A549 (cell line): ENCODE measurements around the gene AVPI1. TPM values are rescaled to one million over a fixed set of nuclear protein-coding genes. Genes with fewer than 3 reads are reported as not detected.

ENCODE experiments used
- ATAC-seq, 2 experiments: fragments of 200-7000 bp in 1 of 2; fragments of >200 bp in 1 of 2; cut with Nextera tagmentation in 1 of 2; cut with Tn5 transposase in 1 of 2; 3 replicates each; pipeline versions ENCODE4 v1.8.0 to v1.9.1; 2018 to 2020; ENCODE audit warnings: mild to moderate bottlenecking in 1 of 2, moderate library complexity in 1 of 2
- CTCF ChIA-PET: fragments of 300-600 bp; sonication (Branson Sonifier 250); formaldehyde crosslinking; extraction: SDS; loops from one replicate; lab custom pipeline; 2021; ENCODE audit warnings: antibody characterized with exemption, inconsistent platforms; lab: Yijun Ruan, JAX
- POLR2A ChIA-PET: fragments of 350-600 bp; formaldehyde crosslinking; extraction: SDS; loops from one replicate; lab custom pipeline; 2021; ENCODE audit warnings: antibody characterized with exemption, inconsistent platforms; lab: Yijun Ruan, JAX
- DNase-seq, 2 experiments: peaks; one replicate each; pipeline versions ENCODE4 v3.0.0 to v3.0.0-alpha.2; 2011 to 2016; ENCODE audit warnings: low read depth in 1 of 2, low spot score in 1 of 2
- FAIRE-seq: peaks from 2 replicates; lab custom pipeline; 2011; peaks lifted over from hg19 to GRCh38; lab: Jason Lieb, UNC
- H3K27ac ChIP-seq, 2 experiments: fragments of >200 bp; sonication (Bioruptor Twin); formaldehyde crosslinking; 3 replicates each; pipeline ENCODE4 v1.5.1; 2016 to 2017
- H3K4me1 ChIP-seq: fragments of >200 bp; sonication (Bioruptor Twin); formaldehyde crosslinking; 3 replicates; pipeline ENCODE4 v1.6.1; 2016
- H3K4me2 ChIP-seq: fragments of >200 bp; sonication (Bioruptor Twin); formaldehyde crosslinking; 3 replicates; pipeline ENCODE4 v1.6.1; 2016
- H3K4me3 ChIP-seq: fragments of >200 bp; sonication (Bioruptor Twin); formaldehyde crosslinking; 3 replicates; pipeline ENCODE4 v1.5.1; 2016
- H3K9me3 ChIP-seq: fragments of >200 bp; sonication (Bioruptor Twin); formaldehyde crosslinking; 3 replicates; pipeline ENCODE4 v1.6.1; 2016
- CBX2 ChIP-seq: fragments of 200-600 bp; sonication (generic); IDR thresholded peaks from 2 replicates; pipeline ENCODE4 v1.6.1; 2016; ENCODE audit warnings: low read depth, mild to moderate bottlenecking, borderline replicate concordance
- EHMT2 ChIP-seq: fragments of 200-600 bp; sonication (generic); IDR thresholded peaks from 2 replicates; pipeline ENCODE4 v1.6.1; 2016; ENCODE audit warnings: antibody characterized with exemption, low read depth, mild to moderate bottlenecking, moderate library complexity
- ESRRA ChIP-seq: fragments of 150-350 bp; IDR thresholded peaks from 2 replicates; pipeline ENCODE4 v1.6.1; 2014; ENCODE audit warnings: mild to moderate bottlenecking, low read length, borderline replicate concordance
- JUN ChIP-seq, 2 experiments: fragments of >200 bp; sonication (Bioruptor Twin); formaldehyde crosslinking; IDR thresholded peaks; 2 replicates in 1 of 2; 3 replicates in 1 of 2; pipeline ENCODE4 v1.6.1; 2016 to 2017
- PBX3 ChIP-seq: IDR thresholded peaks from 2 replicates; pipeline ENCODE4 v1.6.1; 2012
- PHF8 ChIP-seq: fragments of 200-600 bp; sonication (generic); IDR thresholded peaks from 2 replicates; pipeline ENCODE4 v1.6.1; 2016; ENCODE audit warnings: low read depth, mild to moderate bottlenecking, antibody characterized with exemption, moderate library complexity, borderline replicate concordance
- POLR2AphosphoS2 ChIP-seq: conservative IDR thresholded peaks from 2 replicates; pipeline ENCODE4 v1.6.1; 2012; ENCODE audit warnings: low read length, improper control_type of control experiment, inconsistent platforms
- RFX5 ChIP-seq: fragments of 450-650 bp; IDR thresholded peaks from 2 replicates; pipeline ENCODE4 v1.7.1; 2014; ENCODE audit warnings: antibody characterized with exemption, mild to moderate bottlenecking, moderate library complexity
- WGBS: methylation state at CpG from one replicate; pipeline ENCODE4 v1.1.6; 2017; ENCODE audit errors: missing lambda C conversion rate; 5-methylcytosine and 5-hydroxymethylcytosine counted together
- polyA plus RNA-seq, 4 experiments: library from polyadenylated mRNA; depleted of rRNA in 3 of 4; stranded (reverse); fragments of >200 nt; fragmentation: RNase III in 1 of 4; extraction: RNeasy Plus Mini Kit Qiagen cat#74134 plus additional on column Dnase treatment in 1 of 4; gene quantifications; 2 replicates in 3 of 4; 3 replicates in 1 of 4; pipeline ENCODE4 v1.2.3, GENCODE V29; 2011 to 2017

AVPI1 gene
- polyA plus RNA-seq, 2 of the 4 experiments (the other 2 are of a cell fraction): 48.7 to 70.3 TPM

- POLR2A ChIA-PET: no interaction called here
Measured at GRCh38 chr10:97628228-97628627, 58.8 kb downstream of the AVPI1 start.

GRCh38 chr10:97627731-97628130 is 59.3 kb downstream of the AVPI1 start:
- Histone ChIP-seq H3K4me3 (no peak overlapping the region), H3K4me1 (peaks cover 7% of the 10 kb centered on the region; the same call in 2 of the 3 replicates), H3K9me3 (no peaks in the 10 kb centered on the region), H3K4me2 (no peak overlapping the region), H3K27ac (no peak overlapping the region)
- ChIA-PET POLR2A (no interaction called here), CTCF (interaction anchor here (0.7 to 10.7 kb wide), 8 partner anchors 10 to 86 kb away, joined by 3 to 97 read pairs (median 4); partner anchors contain the start of gene ANKRD2)
- no peak for TF ChIP-seq JUN (IDR thresholded peaks at IDR 0.05)
- TF ChIP-seq POLR2AphosphoS2: no peak
- TF ChIP-seq RFX5: no peak
- no peak for TF ChIP-seq CBX2
- no peak for TF ChIP-seq PHF8
- TF ChIP-seq EHMT2: no peak
- FAIRE-seq: no peak
- no peak for ATAC-seq
- no peak for DNase-seq
- WGBS: 82% methylated on average over 4 of the region's 4 CpGs

More at GRCh38 chr10:97628228-97628627, 58.8 kb downstream of the AVPI1 start:
- TF ChIP-seq POLR2AphosphoS2: no peak
- TF ChIP-seq ESRRA: no peak
- no peak for TF ChIP-seq PBX3
- H3K4me1 ChIP-seq: peaks cover 7% of the 10 kb centered on the region; the same call in 2 of the 3 replicates
- no peak overlapping the region for H3K4me3 ChIP-seq
- no peak overlapping the region for H3K27ac ChIP-seq
- no peak overlapping the region for H3K4me2 ChIP-seq
- FAIRE-seq (no peak), DNase-seq (no peak), ATAC-seq (no peak)
- no peaks in the 10 kb centered on the region for H3K9me3 ChIP-seq
- 81% methylated on average over 3 of the region's 3 CpGs for WGBS
- CTCF ChIA-PET: interaction anchor here (0.8 to 10.7 kb wide), 7 partner anchors 10 to 164 kb away, joined by 3 to 97 read pairs (median 4); partner anchors contain the start of gene ANKRD2

Other genes starting within 250 kb of the AVPI1 start
- 64.0 and 71.7 TPM in 2 replicates for gene EXOSC1, start 241.2 kb downstream of the AVPI1 start, polyA plus RNA-seq (2011; rRNA removed)
- gene EXOSC1, start 241.2 kb downstream of the AVPI1 start, polyA plus RNA-seq (2017; fragmentation: RNase III; extraction: RNeasy Plus Mini Kit Qiagen cat#74134 plus additional on column Dnase treatment): 54.0 to 54.8 TPM (median 54.8 TPM) in 3 replicates
- gene ZDHHC16, start 241.1 kb downstream of the AVPI1 start, polyA plus RNA-seq (2011; rRNA removed): 57.0 and 71.6 TPM in 2 replicates
- gene ZDHHC16, start 241.1 kb downstream of the AVPI1 start, polyA plus RNA-seq (2017; fragmentation: RNase III; extraction: RNeasy Plus Mini Kit Qiagen cat#74134 plus additional on column Dnase treatment): 47.7 to 53.0 TPM (median 51.0 TPM) in 3 replicates
- 65.6 and 83.4 TPM in 2 replicates for gene MMS19, start 188.8 kb downstream of the AVPI1 start, polyA plus RNA-seq (2011; rRNA removed)
- gene MMS19, start 188.8 kb downstream of the AVPI1 start, polyA plus RNA-seq (2017; fragmentation: RNase III; extraction: RNeasy Plus Mini Kit Qiagen cat#74134 plus additional on column Dnase treatment): 56.3 to 60.6 TPM (median 60.4 TPM) in 3 replicates
- gene UBTD1, start 188.3 kb downstream of the AVPI1 start, polyA plus RNA-seq (2011; rRNA removed): 4.8 and 5.9 TPM in 2 replicates
- gene UBTD1, start 188.3 kb downstream of the AVPI1 start, polyA plus RNA-seq (2017; fragmentation: RNase III; extraction: RNeasy Plus Mini Kit Qiagen cat#74134 plus additional on column Dnase treatment): 9.1 to 11.6 TPM (median 10.4 TPM) in 3 replicates
- gene ANKRD2, start 114.5 kb downstream of the AVPI1 start, polyA plus RNA-seq (2011; rRNA removed): 0.90 and 1.5 TPM in 2 replicates
- gene ANKRD2, start 114.5 kb downstream of the AVPI1 start, polyA plus RNA-seq (2017; fragmentation: RNase III; extraction: RNeasy Plus Mini Kit Qiagen cat#74134 plus additional on column Dnase treatment): 4.7 to 8.4 TPM (median 5.8 TPM) in 3 replicates
- 2.0 TPM in 2 replicates for gene HOGA1, start 102.9 kb downstream of the AVPI1 start, polyA plus RNA-seq (2011; rRNA removed)
- 3.1 to 3.5 TPM (median 3.1 TPM) in 3 replicates for gene HOGA1, start 102.9 kb downstream of the AVPI1 start, polyA plus RNA-seq (2017; fragmentation: RNase III; extraction: RNeasy Plus Mini Kit Qiagen cat#74134 plus additional on column Dnase treatment)
- 0.12 TPM in 1 of 2 replicates, not detected in the other for gene C10orf62, start 97.5 kb downstream of the AVPI1 start, polyA plus RNA-seq (2011; rRNA removed)
- gene C10orf62, start 97.5 kb downstream of the AVPI1 start, polyA plus RNA-seq (2017; fragmentation: RNase III; extraction: RNeasy Plus Mini Kit Qiagen cat#74134 plus additional on column Dnase treatment): 0.10 TPM in 1 of 3 replicates, not detected in the others
- gene MORN4, start 53.7 kb downstream of the AVPI1 start, polyA plus RNA-seq (2011; rRNA removed): 13.8 and 14.2 TPM in 2 replicates
- gene MORN4, start 53.7 kb downstream of the AVPI1 start, polyA plus RNA-seq (2017; fragmentation: RNase III; extraction: RNeasy Plus Mini Kit Qiagen cat#74134 plus additional on column Dnase treatment): 8.3 to 10.9 TPM (median 8.9 TPM) in 3 replicates
- 16.6 and 18.8 TPM in 2 replicates for gene PI4K2A, start 46.6 kb downstream of the AVPI1 start, polyA plus RNA-seq (2011; rRNA removed)
- 14.1 to 16.6 TPM (median 14.8 TPM) in 3 replicates for gene PI4K2A, start 46.6 kb downstream of the AVPI1 start, polyA plus RNA-seq (2017; fragmentation: RNase III; extraction: RNeasy Plus Mini Kit Qiagen cat#74134 plus additional on column Dnase treatment)
- 29.1 and 30.9 TPM in 2 replicates for gene MARVELD1, start 26.5 kb upstream of the AVPI1 start, polyA plus RNA-seq (2011; rRNA removed)
- 27.4 to 31.7 TPM (median 31.3 TPM) in 3 replicates for gene MARVELD1, start 26.5 kb upstream of the AVPI1 start, polyA plus RNA-seq (2017; fragmentation: RNase III; extraction: RNeasy Plus Mini Kit Qiagen cat#74134 plus additional on column Dnase treatment)
- gene ZFYVE27, start 49.9 kb upstream of the AVPI1 start, polyA plus RNA-seq (2011; rRNA removed): 17.1 and 20.2 TPM in 2 replicates
- 17.1 to 20.1 TPM (median 19.6 TPM) in 3 replicates for gene ZFYVE27, start 49.9 kb upstream of the AVPI1 start, polyA plus RNA-seq (2017; fragmentation: RNase III; extraction: RNeasy Plus Mini Kit Qiagen cat#74134 plus additional on column Dnase treatment)
- gene SFRP5, start 84.8 kb upstream of the AVPI1 start, polyA plus RNA-seq (2011; rRNA removed): 0.50 and 0.79 TPM in 2 replicates
- gene SFRP5, start 84.8 kb upstream of the AVPI1 start, polyA plus RNA-seq (2017; fragmentation: RNase III; extraction: RNeasy Plus Mini Kit Qiagen cat#74134 plus additional on column Dnase treatment): 0.83 to 1.3 TPM (median 1.2 TPM) in 3 replicates
- 0.62 and 1.1 TPM in 2 replicates for gene GOLGA7B, start 162.6 kb upstream of the AVPI1 start, polyA plus RNA-seq (2011; rRNA removed)
- 0.98 to 1.5 TPM (median 1.4 TPM) in 3 replicates for gene GOLGA7B, start 162.6 kb upstream of the AVPI1 start, polyA plus RNA-seq (2017; fragmentation: RNase III; extraction: RNeasy Plus Mini Kit Qiagen cat#74134 plus additional on column Dnase treatment)